PFSK-1 (cell line): ENCODE measurements around the gene ARF1.

Experiments
- FOXP2 ChIP-seq: optimal IDR thresholded peaks from 2 replicates; pipeline ENCODE3; 2011; ENCODE audit warnings: borderline replicate concordance, control low read depth, inconsistent platforms; ENCODE audit not compliant: insufficient read depth; ENCODE audit errors: extremely low read length, extremely low read depth
- POLR2AphosphoS5 ChIP-seq: IDR thresholded peaks from 2 replicates; pipeline ENCODE4 v1.6.1; 2012; ENCODE audit warnings: low read depth, mild to moderate bottlenecking, control low read depth, low read length, moderate library complexity
- REST ChIP-seq, 2 experiments: IDR thresholded peaks; 2 replicates each; pipeline versions ENCODE4 v1.6.1 to v1.8.0; 2011 to 2012; ENCODE audit warnings: low read depth in 2 of 2, low read length in 2 of 2, control low read depth in 1 of 2, inconsistent platforms in 1 of 2, mild to moderate bottlenecking in 1 of 2, moderate library complexity in 1 of 2; ENCODE audit not compliant: insufficient read depth in 1 of 2
- SIN3A ChIP-seq: IDR thresholded peaks from 2 replicates; pipeline ENCODE4 v1.6.1; 2012; ENCODE audit warnings: mild to moderate bottlenecking, low read length, moderate library complexity, borderline replicate concordance; ENCODE audit not compliant: insufficient read depth
- TAF1 ChIP-seq: IDR thresholded peaks from 2 replicates; pipeline ENCODE4 v1.6.1; 2012; ENCODE audit warnings: low read length, control low read depth, borderline replicate concordance; ENCODE audit not compliant: insufficient read depth

Gene ARF1

GRCh38 chr1:228117335-228117734 is 34.8 kb downstream of the ARF1 start:
- TF ChIP-seq SIN3A, result no peak
- TF ChIP-seq FOXP2, result no peak
- no peak for TF ChIP-seq REST (IDR thresholded peaks at IDR 0.05; ENCODE audit: insufficient read depth in 1 of 2, low read depth in 2 of 2, low read length in 2 of 2)
- no peak for TF ChIP-seq POLR2AphosphoS5
- TF ChIP-seq TAF1, result no peak

DNA sequence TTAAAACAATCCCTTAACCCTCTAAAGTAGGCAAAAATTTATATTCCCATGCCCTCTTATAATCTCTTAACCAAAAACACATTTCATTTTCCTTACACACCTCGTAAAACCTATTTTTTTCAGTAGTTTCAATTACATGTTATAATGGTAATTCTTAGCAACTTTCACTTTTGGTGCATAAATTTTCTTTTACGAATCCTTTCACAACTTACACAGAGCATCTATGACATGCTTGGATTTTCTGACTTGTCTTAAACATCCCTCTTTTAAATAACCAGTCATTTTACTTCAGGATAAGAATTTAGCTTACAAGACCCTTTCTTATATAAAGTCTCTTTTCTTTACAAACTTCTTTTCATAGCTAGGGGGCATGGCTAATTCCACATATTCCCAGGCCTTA is 35.5 kb downstream of the ARF1 start:
- no peak for TF ChIP-seq SIN3A
- no peak for TF ChIP-seq POLR2AphosphoS5
- TF ChIP-seq REST (IDR thresholded peaks at IDR 0.05; ENCODE audit: insufficient read depth in 1 of 2, low read depth in 2 of 2, low read length in 2 of 2), result no peak
- no peak for TF ChIP-seq FOXP2
- no peak for TF ChIP-seq TAF1

DNA sequence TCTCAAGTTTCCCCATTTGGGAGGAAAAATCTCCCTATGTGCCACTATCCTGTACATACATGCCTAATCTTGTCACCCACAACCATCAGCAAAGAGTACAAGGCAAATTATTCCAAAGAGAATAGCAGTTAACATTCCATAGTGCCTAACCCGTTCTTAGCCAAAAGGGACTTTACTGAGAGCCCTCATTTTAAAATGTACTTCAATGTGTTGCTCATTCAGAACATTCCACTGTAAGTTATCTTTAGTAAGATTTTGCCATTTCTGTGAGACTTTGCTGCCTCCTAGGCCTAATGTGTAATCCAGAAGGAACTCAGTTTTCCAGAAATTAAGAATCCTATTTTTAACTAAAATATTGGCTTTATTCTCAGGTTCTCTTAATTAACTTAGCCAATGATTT is 37.8 kb downstream of the ARF1 start:
- no peak for TF ChIP-seq TAF1
- no peak for TF ChIP-seq POLR2AphosphoS5
- TF ChIP-seq REST (IDR thresholded peaks at IDR 0.05; ENCODE audit: insufficient read depth in 1 of 2, low read depth in 2 of 2, low read length in 2 of 2), result no peak
- no peak for TF ChIP-seq SIN3A
- TF ChIP-seq FOXP2, result no peak

DNA sequence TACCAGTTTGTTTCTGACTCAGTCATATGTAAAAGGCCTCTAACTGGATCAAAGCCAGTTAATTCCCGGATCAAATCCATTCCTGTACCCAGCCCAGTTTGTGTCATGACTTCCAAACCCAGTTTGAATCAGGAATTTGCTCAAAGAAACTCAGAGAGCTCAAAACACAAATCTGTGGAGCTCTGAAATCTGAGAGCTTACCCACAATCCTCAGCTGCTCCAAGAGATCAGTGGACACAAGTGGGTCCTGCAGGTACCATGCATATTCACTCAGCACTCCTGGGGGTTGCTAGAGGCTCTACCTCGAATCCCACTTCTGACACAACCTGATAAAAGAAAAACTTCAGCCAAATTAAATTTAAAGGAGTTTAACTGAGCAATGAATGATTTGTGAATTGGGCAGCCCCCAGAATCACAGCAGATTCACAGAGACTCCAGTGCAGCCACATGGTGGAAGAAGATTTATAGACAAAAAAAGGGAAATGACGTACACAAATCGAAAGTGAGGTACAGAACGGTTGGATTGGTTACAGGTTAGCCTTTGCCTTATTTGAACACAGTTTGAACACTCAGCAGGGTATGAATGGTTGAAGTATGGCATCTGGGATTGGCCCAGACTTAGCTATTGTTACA is 38.5 kb downstream of the ARF1 start:
- TF ChIP-seq TAF1 (no peak), POLR2AphosphoS5 (no peak), SIN3A (no peak), REST (IDR thresholded peaks at IDR 0.05; ENCODE audit: insufficient read depth in 1 of 2, low read depth in 2 of 2, low read length in 2 of 2) (no peak), FOXP2 (no peak)

GRCh38 chr1:228122921-228123441 is 40.5 kb downstream of the ARF1 start:
- TF ChIP-seq POLR2AphosphoS5, result no peak
- no peak for TF ChIP-seq REST (IDR thresholded peaks at IDR 0.05; ENCODE audit: insufficient read depth in 1 of 2, low read depth in 2 of 2, low read length in 2 of 2)
- no peak for TF ChIP-seq SIN3A
- TF ChIP-seq TAF1, result no peak
- TF ChIP-seq FOXP2, result no peak
